Body of pancreas (tissue), 4 donors: ENCODE measurements around the gene C9orf78. TPM values are rescaled to one million over a fixed set of nuclear protein-coding genes. Genes with fewer than 3 reads are reported as not detected.
"Not testable (repeated sequence)": the region's sequence is repeated elsewhere in the genome, so short reads cannot be mapped to it uniquely, and the experiment has no call there.

Source experiments
- ATAC-seq: fragments of 150-250 bp; one replicate; pipeline ENCODE4 v1.9.1; 2016
- DNase-seq, 4 donors: peaks; one replicate each; pipeline ENCODE4 v3.0.0-alpha.2; 2019
- H3K27ac ChIP-seq, 4 donors: fragments of 200-600 bp; sonication (generic); 1 replicate in 3 of 4; 2 replicates in 1 of 4; pipeline versions ENCODE4 v1.5.1 to v1.6.1; 2016 to 2019; ENCODE audit warnings: mild to moderate bottlenecking in 1 of 4, mixed read lengths in 1 of 4, moderate library complexity in 1 of 4
- H3K27me3 ChIP-seq, 2 donors: fragments of 200-600 bp; sonication (generic); one replicate each; pipeline ENCODE4 v1.6.0; 2016; ENCODE audit warnings: mild to moderate bottlenecking in 1 of 2
- H3K36me3 ChIP-seq, 2 donors: fragments of 200-600 bp; sonication (generic); replicated peaks in 1 of 2; 2 replicates each; pipeline ENCODE4 v1.5.1; 2016; ENCODE audit warnings: low read depth in 2 of 2; ENCODE audit not compliant: insufficient read depth in 1 of 2
- H3K4me1 ChIP-seq: fragments of 200-600 bp; sonication (generic); one replicate; pipeline ENCODE4 v1.6.0; 2016
- H3K4me3 ChIP-seq, 2 donors: fragments of 200-600 bp; sonication (generic); 1 replicate in 1 of 2; 2 replicates in 1 of 2; pipeline ENCODE4 v1.5.1; 2016 to 2019
- H3K9me3 ChIP-seq, 3 donors: fragments of 200-600 bp; sonication (generic); 1 replicate in 2 of 3; 2 replicates in 1 of 3; pipeline ENCODE4 v1.5.1; 2016
- CTCF ChIP-seq, 7 experiments: fragments of 450-650 bp in 4 of 7; fragments of 200-600 bp in 3 of 7; sonication (generic) in 3 of 7; IDR thresholded peaks; one replicate each; pipeline ENCODE4 v1.5.1; 2016 to 2019; ENCODE audit warnings: antibody characterized with exemption in 7 of 7
- POLR2A ChIP-seq, 3 donors: fragments of 450-650 bp; IDR thresholded peaks; one replicate each; pipeline ENCODE4 v1.6.1; 2016; ENCODE audit warnings: antibody characterized with exemption in 3 of 3, mild to moderate bottlenecking in 2 of 3
- WGBS, 2 donors: methylation state at CpG; one replicate each; pipeline ENCODE4 v1.1.5; 2017; 5-methylcytosine and 5-hydroxymethylcytosine counted together
- intact Hi-C: fragments of 100-400 bp; cut with DNase I; formaldehyde crosslinking; loops from one replicate; pipeline ENCODE4 v1.15.1; 2023
- total RNA-seq, 2 donors: library from RNA; depleted of rRNA; stranded (reverse); fragments of >200 nt; gene quantifications; one replicate each; pipeline ENCODE4 v1.1.0, GENCODE V29; 2016

The C9orf78 gene
- total RNA-seq, 2 donors from 2014 or later: 25.1 to 48.0 TPM

DNA sequence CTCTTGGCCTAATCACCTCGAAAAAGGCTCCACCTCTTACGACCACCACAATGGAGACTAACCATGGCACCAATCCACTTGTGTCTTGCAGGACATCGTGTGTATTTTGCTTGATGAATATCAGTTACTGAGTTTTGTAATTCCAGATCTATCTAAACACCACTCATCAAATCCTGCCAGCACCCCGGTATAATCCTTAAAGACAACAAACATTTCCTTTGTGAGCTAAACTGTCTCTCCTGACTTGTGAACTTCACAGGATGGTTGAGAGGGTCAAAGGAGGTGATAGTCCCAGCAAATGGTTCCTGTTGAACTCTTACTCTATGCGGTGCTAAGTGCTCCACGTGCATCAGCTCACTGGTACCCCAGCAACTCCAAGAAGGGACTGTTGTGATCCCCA is 36.1 kb downstream of the C9orf78 start:
- 28 to 35% methylated on average over 5 to 6 of the region's 6 CpGs for WGBS, 2 donors
- TF ChIP-seq CTCF (IDR thresholded peaks at IDR 0.05) (no peak), POLR2A (IDR thresholded peaks at IDR 0.05) (no peak)
- no peak for ATAC-seq

DNA sequence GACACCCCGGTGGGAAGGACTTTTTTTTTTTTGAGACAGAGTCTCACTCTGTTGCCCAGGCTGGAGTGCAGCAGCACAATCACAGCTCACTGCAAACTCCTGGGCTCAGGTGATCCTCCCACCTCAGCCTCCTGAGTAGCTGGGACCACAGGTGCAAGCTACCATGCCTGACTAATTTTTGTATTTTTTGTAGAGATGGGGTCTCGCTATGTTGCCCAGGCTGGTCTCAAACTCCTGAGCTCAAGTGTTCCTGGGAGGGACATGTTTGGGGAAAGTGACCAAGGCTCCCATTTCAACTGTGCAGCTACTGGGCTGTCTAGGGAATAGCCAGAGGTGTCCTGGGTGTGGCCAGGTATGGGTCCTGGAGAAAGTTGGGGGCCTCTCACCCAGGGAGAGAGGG is 39.0 kb downstream of the C9orf78 start:
- WGBS, 2 donors: 74 to 75% methylated on average over 2 of the region's 2 CpGs
- H3K4me1 ChIP-seq, H3K27me3 ChIP-seq, H3K4me3 ChIP-seq, H3K9me3 ChIP-seq, H3K27ac ChIP-seq, DNase-seq, H3K36me3 ChIP-seq, ATAC-seq: not testable (repeated sequence)
- intact Hi-C loops: loop anchor here (10.0 kb wide), 1 partner anchor 151 kb away; the partner anchor contains the start of gene ASB6

More for the DNA sequence above, 36.1 kb downstream of the C9orf78 start:
- Histone ChIP-seq H3K36me3 (no peaks in the 10 kb centered on the region), H3K4me1 (peaks cover 4% of the 10 kb centered on the region), H3K27ac (no peak overlapping the region), H3K27me3 (no peaks in the 10 kb centered on the region), H3K9me3 (no peaks in the 10 kb centered on the region), H3K4me3 (no peak overlapping the region)
- DNase-seq: no peak
- intact Hi-C loops: loop anchor here (10.0 kb wide), 1 partner anchor 154 kb away; the partner anchor contains the start of gene ASB6

GRCh38 chr9:129794549-129794948 is 40.5 kb downstream of the C9orf78 start:
- WGBS, 2 donors: 71 to 72% methylated on average over 8 of the region's 8 CpGs
- intact Hi-C loops: loop anchor here (10.0 kb wide), 1 partner anchor 150 kb away; the partner anchor contains the start of gene ASB6

GRCh38 chr9:129786481-129786880 is 48.6 kb downstream of the C9orf78 start:
- no peak for ATAC-seq
- 75 to 82% methylated on average over 10 of the region's 10 CpGs for WGBS, 2 donors

More at GRCh38 chr9:129794549-129794948, 40.5 kb downstream of the C9orf78 start:
- TF ChIP-seq CTCF (IDR thresholded peaks at IDR 0.05) (no peak), POLR2A (IDR thresholded peaks at IDR 0.05) (no peak)
- Histone ChIP-seq H3K9me3 (no peaks in the 10 kb centered on the region), H3K4me3 (no peak overlapping the region), H3K27me3 (no peaks in the 10 kb centered on the region), H3K27ac (no peak overlapping the region), H3K36me3 (no peaks in the 10 kb centered on the region), H3K4me1 (peaks cover 3% of the 10 kb centered on the region)
- no peak for DNase-seq
- no peak for ATAC-seq

DNA sequence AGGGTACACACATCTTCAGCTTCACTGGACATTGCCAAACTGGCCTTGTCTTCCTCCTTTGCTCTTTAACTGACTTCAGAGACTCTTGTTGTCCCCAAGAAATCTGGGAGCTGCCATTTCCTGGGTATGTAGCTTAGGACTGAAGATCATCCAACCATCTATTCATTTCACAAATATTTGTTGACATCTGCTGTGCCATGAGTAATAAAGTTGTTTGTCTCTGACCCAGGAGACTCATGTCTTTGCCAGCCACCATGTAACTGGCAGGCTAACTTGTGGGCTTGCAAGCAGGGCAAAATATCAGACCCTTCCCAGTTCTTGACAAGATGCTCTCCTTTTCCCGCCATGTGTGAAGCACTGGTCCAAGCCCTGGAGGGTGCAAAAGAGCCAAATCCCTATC is 49.2 kb downstream of the C9orf78 start:
- intact Hi-C loops: loop anchor here (10.0 kb wide), 1 partner anchor 651 kb away; no protein-coding TSS in a partner anchor
- WGBS, 2 donors: 71 to 95% methylated on average over 1 of the region's 1 CpG
- H3K27me3 ChIP-seq: no peaks in the 10 kb centered on the region
- no peak overlapping the region for H3K27ac ChIP-seq
- no peak for TF ChIP-seq POLR2A (IDR thresholded peaks at IDR 0.05)
- no peak for TF ChIP-seq CTCF (IDR thresholded peaks at IDR 0.05)
- H3K4me3 ChIP-seq: no peak overlapping the region
- peaks cover 8% of the 10 kb centered on the region for H3K4me1 ChIP-seq
- DNase-seq: no peak
- H3K9me3 ChIP-seq: no peaks in the 10 kb centered on the region
- no peak for ATAC-seq
- H3K36me3 ChIP-seq: no peaks in the 10 kb centered on the region

More at GRCh38 chr9:129786481-129786880, 48.6 kb downstream of the C9orf78 start:
- Histone ChIP-seq H3K27me3 (no peaks in the 10 kb centered on the region), H3K9me3 (no peaks in the 10 kb centered on the region), H3K36me3 (no peaks in the 10 kb centered on the region), H3K27ac (no peak overlapping the region), H3K4me1 (peaks cover 8% of the 10 kb centered on the region), H3K4me3 (no peak overlapping the region)
- DNase-seq: no peak
- intact Hi-C loops: loop anchor here (10.0 kb wide), 1 partner anchor 652 kb away; no protein-coding TSS in a partner anchor
- TF ChIP-seq CTCF (IDR thresholded peaks at IDR 0.05) (no peak), POLR2A (IDR thresholded peaks at IDR 0.05) (no peak)

DNA sequence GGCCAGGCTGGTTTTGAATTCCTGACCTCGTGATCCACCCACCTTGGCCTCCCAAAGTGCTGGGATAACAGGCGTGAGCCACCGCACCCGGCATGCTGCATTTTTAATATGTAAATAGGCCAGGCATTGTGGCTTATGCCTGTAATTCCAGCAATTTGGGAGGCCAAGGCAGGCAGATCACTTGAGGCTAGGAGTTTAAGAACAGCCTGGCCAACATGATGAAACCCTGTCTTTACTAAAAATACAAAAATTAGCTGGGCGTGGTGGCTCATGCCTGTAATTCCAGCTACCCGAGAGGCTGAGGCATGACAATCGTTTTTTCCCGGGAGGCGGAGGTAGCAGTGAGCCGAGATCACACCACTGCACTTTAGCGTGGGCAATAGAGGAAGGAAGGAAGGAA is 50.1 kb downstream of the C9orf78 start:
- intact Hi-C loops: loop anchor here (5.0 to 10.0 kb wide), 2 partner anchors 48 to 650 kb away; no protein-coding TSS in a partner anchor
- not testable (repeated sequence) for H3K27ac ChIP-seq, H3K9me3 ChIP-seq, H3K4me1 ChIP-seq, H3K4me3 ChIP-seq, DNase-seq, H3K36me3 ChIP-seq, ATAC-seq, H3K27me3 ChIP-seq
- WGBS, 2 donors: 52 to 56% methylated on average over 8 to 11 of the region's 11 CpGs
